A549 (cell line): Measurements from ENCODE around the gene NCOA1. TPM values are rescaled to one million over a fixed set of nuclear protein-coding genes. Genes with fewer than 3 reads are reported as not detected.

Experiments used
- ATAC-seq, 2 experiments: fragments of 200-7000 bp in 1 of 2; fragments of >200 bp in 1 of 2; cut with Nextera tagmentation in 1 of 2; cut with Tn5 transposase in 1 of 2; 3 replicates each; pipeline versions ENCODE4 v1.8.0 to v1.9.1; 2018 to 2020; ENCODE audit warnings: mild to moderate bottlenecking in 1 of 2, moderate library complexity in 1 of 2
- CTCF ChIA-PET: fragments of 300-600 bp; sonication (Branson Sonifier 250); formaldehyde crosslinking; extraction: SDS; loops from one replicate; lab custom pipeline; 2021; ENCODE audit warnings: antibody characterized with exemption, inconsistent platforms; lab: Yijun Ruan, JAX
- POLR2A ChIA-PET: fragments of 350-600 bp; formaldehyde crosslinking; extraction: SDS; loops from one replicate; lab custom pipeline; 2021; ENCODE audit warnings: antibody characterized with exemption, inconsistent platforms; lab: Yijun Ruan, JAX
- DNase-seq, 2 experiments: peaks; one replicate each; pipeline versions ENCODE4 v3.0.0 to v3.0.0-alpha.2; 2011 to 2016; ENCODE audit warnings: low read depth in 1 of 2, low spot score in 1 of 2
- FAIRE-seq: peaks from 2 replicates; lab custom pipeline; 2011; peaks lifted over from hg19 to GRCh38; lab: Jason Lieb, UNC
- H3K27ac ChIP-seq, 2 experiments: fragments of >200 bp; sonication (Bioruptor Twin); formaldehyde crosslinking; 3 replicates each; pipeline ENCODE4 v1.5.1; 2016 to 2017
- H3K4me1 ChIP-seq: fragments of >200 bp; sonication (Bioruptor Twin); formaldehyde crosslinking; 3 replicates; pipeline ENCODE4 v1.6.1; 2016
- H3K4me2 ChIP-seq: fragments of >200 bp; sonication (Bioruptor Twin); formaldehyde crosslinking; 3 replicates; pipeline ENCODE4 v1.6.1; 2016
- H3K4me3 ChIP-seq: fragments of >200 bp; sonication (Bioruptor Twin); formaldehyde crosslinking; 3 replicates; pipeline ENCODE4 v1.5.1; 2016
- H3K9me3 ChIP-seq: fragments of >200 bp; sonication (Bioruptor Twin); formaldehyde crosslinking; 3 replicates; pipeline ENCODE4 v1.6.1; 2016
- BHLHE40 ChIP-seq: IDR thresholded peaks from 2 replicates; pipeline ENCODE4 v1.6.1; 2012; ENCODE audit warnings: low read depth, low read length, inconsistent platforms
- CBX2 ChIP-seq: fragments of 200-600 bp; sonication (generic); IDR thresholded peaks from 2 replicates; pipeline ENCODE4 v1.6.1; 2016; ENCODE audit warnings: low read depth, mild to moderate bottlenecking, borderline replicate concordance
- CEBPB ChIP-seq, 2 experiments: fragments of >200 bp in 1 of 2; sonication (Bioruptor Twin) in 1 of 2; formaldehyde crosslinking in 1 of 2; IDR thresholded peaks; 2 replicates each; pipeline ENCODE4 v1.6.1; 2012 to 2016
- CHD4 ChIP-seq: fragments of 200-600 bp; sonication (generic); IDR thresholded peaks from 2 replicates; pipeline ENCODE4 v1.6.1; 2016; ENCODE audit warnings: antibody characterized with exemption, mild to moderate bottlenecking, borderline replicate concordance
- EHMT2 ChIP-seq: fragments of 200-600 bp; sonication (generic); IDR thresholded peaks from 2 replicates; pipeline ENCODE4 v1.6.1; 2016; ENCODE audit warnings: antibody characterized with exemption, low read depth, mild to moderate bottlenecking, moderate library complexity
- FOSL2 ChIP-seq, 2 experiments: fragments of 450-650 bp in 1 of 2; fragments of >200 bp in 1 of 2; sonication (Bioruptor Twin) in 1 of 2; formaldehyde crosslinking; IDR thresholded peaks; 2 replicates each; pipeline versions ENCODE4 v1.5.0 to v1.6.1; 2016 to 2020; ENCODE audit warnings: mild to moderate bottlenecking in 1 of 2, moderate library complexity in 1 of 2
- FOXS1 ChIP-seq: fragments of 250-450 bp; sonication (Bioruptor Pico); IDR thresholded peaks from 2 replicates; pipeline ENCODE4 v1.5.0; 2020; ENCODE audit warnings: mild to moderate bottlenecking, moderate library complexity
- HDAC2 ChIP-seq: fragments of 200-600 bp; sonication (generic); IDR thresholded peaks from 2 replicates; pipeline ENCODE4 v1.6.1; 2016
- HEYL ChIP-seq: fragments of 250-450 bp; sonication (Bioruptor Pico); IDR thresholded peaks from 2 replicates; pipeline ENCODE4 v1.8.0; 2021; ENCODE audit warnings: mild to moderate bottlenecking, moderate library complexity
- HMGXB4 ChIP-seq: fragments of 250-450 bp; sonication (Bioruptor Pico); IDR thresholded peaks from 2 replicates; pipeline ENCODE4 v1.5.0; 2021; ENCODE audit warnings: mild to moderate bottlenecking, moderate library complexity, borderline replicate concordance
- HOXA7 ChIP-seq: fragments of 250-450 bp; sonication (Bioruptor Pico); IDR thresholded peaks from 2 replicates; pipeline ENCODE4 v1.5.0; 2020; ENCODE audit warnings: mild to moderate bottlenecking, moderate library complexity
- HOXB13 ChIP-seq: fragments of 250-450 bp; sonication (Bioruptor Pico); IDR thresholded peaks from 2 replicates; pipeline ENCODE4 v1.5.0; 2020; ENCODE audit warnings: low read depth, mild to moderate bottlenecking, moderate library complexity
- HOXB5 ChIP-seq: fragments of 250-450 bp; sonication (Bioruptor Pico); IDR thresholded peaks from 2 replicates; pipeline ENCODE4 v1.5.0; 2020; ENCODE audit warnings: mild to moderate bottlenecking, moderate library complexity
- JUN ChIP-seq, 2 experiments: fragments of >200 bp; sonication (Bioruptor Twin); formaldehyde crosslinking; IDR thresholded peaks; 2 replicates in 1 of 2; 3 replicates in 1 of 2; pipeline ENCODE4 v1.6.1; 2016 to 2017
- NFE2L2 ChIP-seq: fragments of 150-350 bp; conservative IDR thresholded peaks from 2 replicates; pipeline ENCODE4 v1.6.1; 2014; ENCODE audit warnings: low read length
- NR3C1 ChIP-seq: fragments of >200 bp; sonication (Bioruptor Twin); formaldehyde crosslinking; IDR thresholded peaks from 3 replicates; pipeline ENCODE4 v1.6.1; 2017
- POLR2AphosphoS2 ChIP-seq: conservative IDR thresholded peaks from 2 replicates; pipeline ENCODE4 v1.6.1; 2012; ENCODE audit warnings: low read length, improper control_type of control experiment, inconsistent platforms
- RAD21 ChIP-seq, 2 experiments: fragments of >200 bp in 1 of 2; sonication (Bioruptor Twin) in 1 of 2; formaldehyde crosslinking in 1 of 2; IDR thresholded peaks in 1 of 2; conservative IDR thresholded peaks in 1 of 2; 2 replicates in 1 of 2; 3 replicates in 1 of 2; pipeline ENCODE4 v1.6.1; 2012 to 2018; ENCODE audit warnings: inconsistent platforms in 1 of 2
- SMC3 ChIP-seq: fragments of >200 bp; sonication (Bioruptor Twin); formaldehyde crosslinking; IDR thresholded peaks from 3 replicates; pipeline ENCODE4 v1.6.1; 2018; ENCODE audit warnings: inconsistent platforms
- ZFP36 ChIP-seq: fragments of 450-650 bp; IDR thresholded peaks from 2 replicates; pipeline ENCODE4 v1.6.1; 2014; ENCODE audit warnings: borderline replicate concordance; ENCODE audit not compliant: partially characterized antibody
- ZSCAN20 ChIP-seq: fragments of 250-450 bp; sonication (Bioruptor Pico); IDR thresholded peaks from 2 replicates; pipeline ENCODE4 v1.8.0; 2022; ENCODE audit warnings: mild to moderate bottlenecking, moderate library complexity
- WGBS: methylation state at CpG from one replicate; pipeline ENCODE4 v1.1.6; 2017; ENCODE audit errors: missing lambda C conversion rate; 5-methylcytosine and 5-hydroxymethylcytosine counted together
- polyA plus RNA-seq, 4 experiments: library from polyadenylated mRNA; depleted of rRNA in 3 of 4; stranded (reverse); fragments of >200 nt; fragmentation: RNase III in 1 of 4; extraction: RNeasy Plus Mini Kit Qiagen cat#74134 plus additional on column Dnase treatment in 1 of 4; gene quantifications; 2 replicates in 3 of 4; 3 replicates in 1 of 4; pipeline ENCODE4 v1.2.3, GENCODE V29; 2011 to 2017
- small RNA-seq, 6 experiments: library from RNA; depleted of rRNA; stranded (forward); fragments of <200 nt; gene quantifications; one replicate each; pipeline ENCODE3, GENCODE V24; 2012
- TF ChIP-seq, protein P1 (sequence below): IDR thresholded peaks from 2 replicates; pipeline ENCODE4 v1.6.1; 2012; ENCODE audit warnings: low read depth, borderline replicate concordance

Gene NCOA1
- polyA plus RNA-seq, 2 of the 4 experiments (the other 2 are of a cell fraction), result 7.6 to 29.9 TPM

GRCh38 chr2:24819442-24820174, 328.6 kb downstream of the NCOA1 start:
- Histone ChIP-seq H3K4me3 (no peak overlapping the region), H3K9me3 (no peaks in the 10 kb centered on the region), H3K27ac (peak overlapping the region in 1 of 2 experiments; percentile 67; a peak in 2 of 6 replicates), H3K4me1 (peaks cover 10% of the 10 kb centered on the region), H3K4me2 (no peak overlapping the region)
- 92% methylated on average over 20 of the region's 21 CpGs for WGBS
- ATAC-seq (peak in 1 of 2 experiments; percentile 6; a peak in 2 of 6 replicates), DNase-seq (no peak), FAIRE-seq (no peak)
- POLR2A ChIA-PET, result interaction anchor here (1.0 to 1.6 kb wide), 2 partner anchors 27 kb away, joined by 3 to 7 read pairs; partner anchors contain the start of genes CENPO and PTRHD1
- TF ChIP-seq JUN (IDR thresholded peaks at IDR 0.05) (no peak), CEBPB (IDR thresholded peaks at IDR 0.05) (no peak)
- TF ChIP-seq, protein P1, sequence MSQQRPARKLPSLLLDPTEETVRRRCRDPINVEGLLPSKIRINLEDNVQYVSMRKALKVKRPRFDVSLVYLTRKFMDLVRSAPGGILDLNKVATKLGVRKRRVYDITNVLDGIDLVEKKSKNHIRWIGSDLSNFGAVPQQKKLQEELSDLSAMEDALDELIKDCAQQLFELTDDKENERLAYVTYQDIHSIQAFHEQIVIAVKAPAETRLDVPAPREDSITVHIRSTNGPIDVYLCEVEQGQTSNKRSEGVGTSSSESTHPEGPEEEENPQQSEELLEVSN, result no peak
- CTCF ChIA-PET, result interaction anchor here (0.8 to 15.3 kb wide), 8 partner anchors 8 to 740 kb away, joined by 3 to 252 read pairs (median 4); partner anchors contain the start of genes CENPO and PTRHD1

GRCh38 chr2:24820175-24820513, 329.1 kb downstream of the NCOA1 start:
- FAIRE-seq (no peak), DNase-seq (no peak), ATAC-seq (peak in 1 of 2 experiments; percentile 4; a peak in 2 of 6 replicates)
- H3K27ac ChIP-seq, result no peak overlapping the region
- H3K4me1 ChIP-seq, result peaks cover 10% of the 10 kb centered on the region
- TF ChIP-seq HOXB13 (CRISPR knock-in tag) (no peak), ZSCAN20 (CRISPR knock-in tag) (no peak), NR3C1 (no peak), NFE2L2 (no peak), HOXA7 (CRISPR knock-in tag) (no peak), HEYL (CRISPR knock-in tag) (no peak), ZFP36 (no peak), SMC3 (no peak), JUN (IDR thresholded peaks at IDR 0.05) (no peak), FOXS1 (CRISPR knock-in tag) (no peak), HDAC2 (no peak), HOXB5 (CRISPR knock-in tag) (no peak), RAD21 (conservative IDR thresholded peaks at IDR 0.05 in 1 of 2, IDR thresholded peaks at IDR 0.05 in 1 of 2) (no peak), POLR2AphosphoS2 (no peak), BHLHE40 (no peak), CHD4 (no peak), FOSL2 (IDR thresholded peaks at IDR 0.05) (no peak), FOSL2 (CRISPR knock-in tag; IDR thresholded peaks at IDR 0.05) (no peak), CBX2 (no peak), EHMT2 (no peak), HMGXB4 (CRISPR knock-in tag) (no peak)
- no peak overlapping the region for H3K4me2 ChIP-seq
- H3K9me3 ChIP-seq, result no peaks in the 10 kb centered on the region
- ChIA-PET CTCF (interaction anchor here (0.8 to 15.3 kb wide), 5 partner anchors 8 to 413 kb away, joined by 3 to 252 read pairs (median 5); no protein-coding TSS in a partner anchor), POLR2A (interaction anchor here (1.0 kb wide), 1 partner anchor 27 kb away, joined by 3 read pairs; no protein-coding TSS in a partner anchor)
- WGBS, result 89% methylated on average over 4 of the region's 7 CpGs
- H3K4me3 ChIP-seq, result no peak overlapping the region

Small RNA genes within 50 kb of the gene (small RNA-seq; reads per million reads assigned to genes)
- gene RNA5SP88, result 0 to 3.4 (median 0) reads per million in 6 experiments
- 0 reads per million in 6 experiments for gene RNU6-936P

Other genes with a start within 250 kb of the NCOA1 start
- 45.2 and 48.3 TPM in 2 replicates for gene ITSN2, start 130.7 kb upstream of the NCOA1 start, polyA plus RNA-seq (2011; rRNA removed)
- 19.4 to 21.4 TPM (median 19.8 TPM) in 3 replicates for gene ITSN2, start 130.7 kb upstream of the NCOA1 start, polyA plus RNA-seq (2017; fragmentation: RNase III; extraction: RNeasy Plus Mini Kit Qiagen cat#74134 plus additional on column Dnase treatment)